ENCODE results near the gene COL2A1. TPM values are rescaled to one million over a fixed set of nuclear protein-coding genes. Genes with fewer than 3 reads are reported as not detected.

Gene COL2A1
- total and polyA plus RNA-seq, 9 of the 15 experiments (the other 6 are each of a cell fraction or from before 2014, with no cell fraction given), result 0.46 TPM; not detected in 8

DNA sequence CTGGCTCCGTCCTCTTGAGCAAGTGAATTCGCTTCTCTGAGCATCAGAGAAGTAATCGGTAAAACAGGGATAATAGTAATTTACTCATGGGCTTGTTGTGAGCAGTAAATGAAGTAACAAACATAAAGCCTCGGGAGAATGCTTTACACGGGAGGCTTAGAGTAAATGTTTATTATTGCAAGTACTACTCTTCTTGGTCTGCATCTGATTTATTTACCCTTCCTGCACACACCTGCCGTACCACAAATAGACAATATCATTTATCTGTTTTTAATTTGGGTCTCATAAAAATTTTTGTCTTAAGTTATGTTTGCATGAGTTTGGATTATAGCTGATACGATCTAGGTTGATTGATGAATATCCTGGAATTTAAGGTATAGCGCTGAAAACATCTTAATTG, 7.8 kb upstream of the COL2A1 start:
- Histone ChIP-seq H3K4me2 (ENCODE audit: insufficient read depth, low read length) (no peak overlapping the region), H2AFZ (ENCODE audit: low read depth, low read length) (no peak overlapping the region), H4K20me1 (replicated peaks; ENCODE audit: control insufficient read depth, insufficient read depth, low read length) (no peaks in the 10 kb centered on the region; the same call in 1 of the 2 replicates), H3K36me3 (ENCODE audit: control insufficient read depth, insufficient read depth, low read length) (no peaks in the 10 kb centered on the region), H3K9me1 (ENCODE audit: control insufficient read depth, insufficient read depth, low read length) (no peaks in the 10 kb centered on the region), H3K27ac (ENCODE audit: extremely low read depth, low read depth, low read length) (no peak overlapping the region), H3K4me3 (no peak overlapping the region), H3K27me3 (ENCODE audit: control insufficient read depth in 2 of 2, insufficient read depth in 2 of 2, low read length in 2 of 2) (peaks cover 58 to 61% of the 10 kb centered on the region in 2 experiments), H3K9ac (ENCODE audit: insufficient read depth in 1 of 2, low read depth in 2 of 2, low read length in 2 of 2) (no peak overlapping the region), H3K79me2 (ENCODE audit: control insufficient read depth, insufficient read depth, low read length) (no peaks in the 10 kb centered on the region), H3K4me1 (replicated peaks in 1 of 2; ENCODE audit: control insufficient read depth in 2 of 2, insufficient read depth in 2 of 2, low read length in 2 of 2) (no peaks in the 10 kb centered on the region), H3K9me3 (replicated peaks; ENCODE audit: control insufficient read depth, insufficient read depth, low read depth, low read length) (no peaks in the 10 kb centered on the region)
- ChIA-PET POLR2A (interaction anchor here (0.7 kb wide), 1 partner anchor 14 kb away, joined by 5 read pairs; no protein-coding TSS in a partner anchor), CTCF (ENCODE audit: low intra/inter-chr PET ratio) (no interaction called here)
- FAIRE-seq, result no peak
- WGBS (ENCODE audit: insufficient coverage, low coverage, missing lambda C conversion rate), result 2% methylated on average over 8 of the region's 8 CpGs
- DNase-seq (ENCODE audit: extremely low read depth in 1 of 4, low spot score in 3 of 4), result no peak
- no TSS peak for BruUV-seq (replicated peaks)
- intact Hi-C loops (cut with micrococcal nuclease) (loop anchor here (5.0 kb wide), 1 partner anchor 50 kb away; the partner anchor contains the start of gene TMEM106C), in situ Hi-C loops (cut with MboI) (no loop called here)
- no peak for ATAC-seq
- TF ChIP-seq AFF1 (IDR thresholded peaks at IDR 0.05; ENCODE audit: low read depth in 1 of 2, partially characterized antibody in 2 of 2) (no peak), RCOR1 (IDR thresholded peaks at IDR 0.05; ENCODE audit: borderline replicate concordance in 1 of 2, low read depth in 2 of 2, low read length in 2 of 2) (no peak), ZNF586 (CRISPR knock-in tag; conservative IDR thresholded peaks at IDR 0.05) (no peak), POLR2AphosphoS5 (IDR thresholded peaks at IDR 0.05; ENCODE audit: control insufficient read depth, insufficient read depth, low read depth, low read length) (no peak)
